Skin epidermis (tissue), 12 donors: ENCODE measurements around the gene MANSC4.

Experiments used
- H3K27ac ChIP-seq, 21 experiments: fragments of 200-600 bp; sonication (generic) in 11 of 21; one replicate each; pipeline ENCODE4 v1.5.0; 2020; ENCODE audit warnings: mild to moderate bottlenecking in 3 of 21, inconsistent platforms in 2 of 21, moderate library complexity in 2 of 21
- H3K4me3 ChIP-seq, 7 experiments: fragments of 200-600 bp; sonication (generic) in 2 of 7; one replicate each; pipeline ENCODE4 v1.5.0; 2020; ENCODE audit warnings: inconsistent platforms in 2 of 7, mild to moderate bottlenecking in 2 of 7, moderate library complexity in 1 of 7

The MANSC4 gene

DNA sequence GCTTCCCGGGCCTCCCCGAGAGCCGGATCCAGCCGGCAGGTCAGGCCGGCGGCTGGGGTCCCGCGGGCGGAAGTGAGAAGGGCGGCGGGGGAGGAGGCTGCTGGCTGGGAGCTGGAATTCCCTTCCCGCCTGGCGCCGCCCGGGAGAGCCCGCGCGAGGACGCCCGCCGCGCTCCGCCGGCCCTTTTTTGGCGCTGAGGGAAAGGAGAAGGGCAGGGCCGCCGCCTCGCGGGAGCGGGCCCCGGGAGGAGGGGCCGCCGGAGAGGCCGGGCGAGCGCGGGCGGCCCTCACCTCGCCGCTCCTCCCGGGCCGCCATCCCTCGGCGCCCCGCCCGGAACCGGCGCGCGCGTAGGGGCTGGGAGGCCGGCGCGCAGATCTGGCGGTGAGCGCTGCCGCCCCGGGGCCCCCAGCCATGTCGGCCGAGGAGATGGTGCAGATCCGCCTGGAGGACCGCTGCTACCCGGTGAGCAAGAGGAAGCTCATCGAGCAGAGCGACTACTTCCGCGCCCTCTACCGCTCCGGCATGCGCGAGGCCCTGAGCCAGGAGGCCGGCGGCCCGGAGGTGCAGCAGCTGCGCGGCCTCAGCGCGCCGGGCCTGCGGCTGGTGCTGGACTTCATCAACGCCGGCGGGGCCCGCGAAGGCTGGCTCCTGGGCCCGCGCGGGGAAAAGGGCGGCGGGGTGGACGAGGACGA lies at the start of gene MANSC4, which contains the start of gene KLHL42:
Gene MANSC4 (minus strand): TSS at position 317 of the 692 bp plus-strand sequence. CDS start 8,960 bp downstream, outside the sequence.
Gene KLHL42 (plus strand): TSS at position 314 of the 692 bp plus-strand sequence. CDS start 98 bp downstream, at position 412.
- Histone ChIP-seq H3K4me3 (peak within 1 kb of the TSS; percentile 63 to 89 (median 74)), H3K27ac (peak within 1 kb of the TSS; percentile 36 to 94 (median 87))

- Histone ChIP-seq H3K27ac (no peak overlapping the region), H3K4me3 (no peak overlapping the region)
Observed at GRCh38 chr12:27828196-27828595, 48.2 kb upstream of the MANSC4 start.

GRCh38 chr12:27826076-27826475 lies 46.0 kb upstream of the MANSC4 start:
- no peak overlapping the region for H3K4me3 ChIP-seq
- no peak overlapping the region for H3K27ac ChIP-seq

GRCh38 chr12:27824126-27824842 lies 44.2 kb upstream of the MANSC4 start:
- no peak overlapping the region for H3K27ac ChIP-seq
- H3K4me3 ChIP-seq, result no peak overlapping the region

DNA sequence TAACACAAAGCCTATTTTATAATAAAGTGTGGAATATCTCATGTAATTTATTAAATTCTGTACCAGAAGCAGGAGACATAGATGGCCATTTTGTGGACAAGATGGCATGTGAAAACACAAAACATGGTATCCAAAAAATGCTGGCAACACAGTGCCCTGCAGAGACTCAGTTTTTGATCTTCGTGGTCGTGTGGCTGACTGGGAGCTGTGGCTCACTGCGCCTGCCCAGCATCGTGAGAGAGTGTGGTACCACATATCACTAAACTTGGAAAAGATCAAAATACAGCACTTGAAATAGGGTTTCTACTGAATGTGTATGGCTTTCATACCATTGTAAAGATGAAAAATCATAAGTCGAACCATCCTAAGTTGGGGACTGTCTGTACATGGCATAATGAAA lies 43.0 kb upstream of the MANSC4 start:
- H3K4me3 ChIP-seq, result no peak overlapping the region

GRCh38 chr12:27822076-27822712 lies 42.2 kb upstream of the MANSC4 start:
- Histone ChIP-seq H3K27ac (peak overlapping the region in 8 of 21 experiments; percentile 21 to 72 (median 43)), H3K4me3 (peak overlapping the region in 1 of 7 experiments; percentile 16)

More for the DNA sequence above, 43.0 kb upstream of the MANSC4 start:
- H3K27ac ChIP-seq, result no peak overlapping the region

GRCh38 chr12:27821259-27821973 lies 41.4 kb upstream of the MANSC4 start:
- Histone ChIP-seq H3K27ac (peak overlapping the region in 9 of 21 experiments; percentile 14 to 72 (median 33)), H3K4me3 (no peak overlapping the region)

- Histone ChIP-seq H3K27ac (no peak overlapping the region), H3K4me3 (no peak overlapping the region)
Observed at GRCh38 chr12:27820564-27820963, 40.5 kb upstream of the MANSC4 start.

DNA sequence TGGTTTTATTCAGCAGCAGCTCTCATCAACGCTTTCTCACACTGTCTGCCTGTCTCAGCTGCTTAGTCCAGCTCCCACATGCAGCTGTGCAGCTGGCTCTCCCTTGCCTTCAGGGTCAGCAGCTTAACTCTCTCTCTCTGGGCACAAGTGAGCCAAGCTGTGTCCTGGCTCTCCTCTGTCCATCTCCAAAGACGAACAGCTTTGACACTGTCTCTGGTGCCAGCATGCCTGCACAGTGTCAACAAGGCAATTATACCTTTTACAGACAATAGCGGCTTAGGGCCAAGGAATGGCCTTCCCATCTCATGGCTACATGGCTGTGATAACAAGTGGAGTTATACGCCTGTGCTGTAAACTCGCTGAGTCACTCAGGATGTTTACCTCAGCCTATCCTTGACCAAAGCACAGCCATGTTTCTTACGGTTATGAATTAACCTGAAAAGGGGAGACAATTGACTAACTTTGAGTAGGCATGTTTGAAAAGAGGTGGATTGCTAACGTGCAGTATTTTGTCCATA lies 38.4 kb upstream of the MANSC4 start:
- Histone ChIP-seq H3K27ac (no peak overlapping the region), H3K4me3 (no peak overlapping the region)

DNA sequence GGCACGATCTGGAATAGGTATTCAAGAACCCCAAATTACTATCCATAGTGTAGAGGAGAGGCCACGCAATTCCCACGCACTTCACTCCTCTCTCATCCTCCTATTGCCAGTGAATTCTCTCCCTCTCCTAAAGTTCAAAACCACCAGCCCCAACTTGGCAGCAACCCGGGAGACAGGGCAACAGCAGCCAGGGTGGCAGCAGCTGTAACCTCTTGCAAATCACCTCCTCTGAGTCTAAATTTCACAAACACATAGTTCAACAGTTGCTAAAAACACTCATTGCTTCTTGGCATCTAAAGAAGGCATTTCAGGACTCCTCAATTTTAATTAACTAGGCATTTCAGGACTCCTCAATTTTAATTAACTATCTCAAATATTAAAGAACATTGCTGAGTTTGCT lies 37.7 kb upstream of the MANSC4 start:
- Histone ChIP-seq H3K4me3 (no peak overlapping the region), H3K27ac (no peak overlapping the region)

DNA sequence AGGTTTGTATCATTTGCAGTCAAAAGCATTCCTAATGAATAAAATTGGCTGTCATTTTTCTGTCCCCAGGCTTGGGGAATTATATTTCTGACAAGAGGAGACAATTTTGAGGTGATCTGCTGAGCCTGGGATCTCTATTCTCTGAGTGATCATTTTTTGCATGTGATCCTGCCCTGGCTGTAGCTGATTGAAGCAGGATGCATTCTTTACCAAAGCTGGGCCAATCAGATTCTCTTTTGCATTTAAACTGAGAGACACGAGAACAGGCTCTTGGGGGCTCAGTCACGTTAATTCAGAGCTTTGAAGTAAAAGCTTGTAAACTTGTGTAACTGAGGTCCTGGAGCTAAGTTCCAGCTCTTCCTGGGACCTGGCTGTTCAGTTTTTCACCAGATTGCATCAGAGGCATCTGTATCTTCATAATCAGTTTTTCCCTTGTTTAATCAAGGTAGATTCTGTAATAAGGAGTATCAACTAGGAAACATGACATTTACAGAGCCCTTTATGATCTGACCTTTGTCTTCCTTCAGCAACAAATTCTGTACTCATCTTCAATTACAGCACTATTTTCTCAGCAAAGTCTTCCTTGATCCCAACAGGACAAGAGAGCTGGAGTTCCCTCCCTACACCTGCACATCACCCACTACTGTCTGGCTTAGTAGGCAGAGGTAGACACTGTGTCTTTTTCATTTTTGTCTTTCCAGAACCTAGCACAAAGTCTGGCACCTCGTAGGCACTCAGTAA lies 35.0 kb upstream of the MANSC4 start:
- Histone ChIP-seq H3K4me3 (no peak overlapping the region), H3K27ac (no peak overlapping the region)

DNA sequence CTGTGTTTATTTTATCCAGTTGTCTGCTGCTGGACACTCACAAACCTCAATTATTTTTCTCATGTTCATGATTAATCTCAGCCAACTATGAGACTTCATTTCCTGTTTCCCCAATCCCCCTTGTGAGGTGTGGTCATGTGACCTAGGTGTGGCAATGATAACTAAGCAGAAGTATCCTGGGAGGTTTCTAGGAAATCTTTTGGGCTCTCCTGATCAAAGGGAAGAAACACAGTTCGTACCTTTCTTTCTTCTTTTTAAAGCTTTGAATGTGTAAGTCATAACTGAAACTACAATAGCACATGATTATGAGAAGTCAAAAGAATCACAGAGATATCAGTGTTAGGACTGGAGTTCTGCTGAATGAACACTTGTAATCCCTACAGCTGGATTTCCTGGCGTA lies 34.4 kb upstream of the MANSC4 start:
- H3K4me3 ChIP-seq, result no peak overlapping the region
- H3K27ac ChIP-seq, result no peak overlapping the region

DNA sequence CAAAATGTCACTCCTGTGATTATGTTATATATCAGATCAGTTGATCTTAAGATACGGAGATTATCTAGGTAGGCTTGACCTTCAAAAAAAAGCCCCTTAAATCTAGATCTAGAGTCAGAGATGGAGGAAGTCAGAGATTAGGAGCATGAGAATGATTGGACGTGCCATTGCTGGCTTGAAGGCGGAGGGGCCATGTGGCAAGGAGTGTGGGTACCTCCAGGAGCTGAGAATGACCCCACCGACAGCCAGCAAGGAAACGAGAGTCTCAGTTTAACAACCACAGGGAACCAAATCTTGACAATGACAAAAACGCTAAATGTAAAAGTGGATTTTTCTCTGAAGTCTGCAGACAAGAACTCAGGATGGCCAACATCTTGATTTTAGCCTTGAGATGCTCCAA lies 32.5 kb upstream of the MANSC4 start:
- Histone ChIP-seq H3K4me3 (no peak overlapping the region), H3K27ac (no peak overlapping the region)

DNA sequence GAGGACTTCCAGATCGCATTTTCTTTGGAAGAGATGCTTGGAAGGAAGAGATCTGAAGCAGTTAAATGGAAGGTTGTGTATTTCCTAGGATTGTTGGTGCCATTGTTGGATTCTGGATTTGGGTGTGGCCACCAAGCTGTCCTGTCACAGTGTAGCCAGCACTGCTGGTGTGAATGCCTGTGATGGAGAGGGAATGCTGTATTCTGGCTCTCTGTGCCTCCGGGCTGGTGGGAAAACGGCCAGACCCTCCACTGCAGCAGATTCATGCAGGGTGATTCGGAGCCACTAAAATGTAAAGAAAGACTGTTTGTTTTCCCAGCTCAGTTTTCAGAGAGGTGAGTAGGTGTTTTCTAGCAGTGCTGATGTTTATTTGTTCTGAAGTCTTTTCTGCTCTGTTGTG lies 30.7 kb upstream of the MANSC4 start:
- Histone ChIP-seq H3K4me3 (no peak overlapping the region), H3K27ac (no peak overlapping the region)

DNA sequence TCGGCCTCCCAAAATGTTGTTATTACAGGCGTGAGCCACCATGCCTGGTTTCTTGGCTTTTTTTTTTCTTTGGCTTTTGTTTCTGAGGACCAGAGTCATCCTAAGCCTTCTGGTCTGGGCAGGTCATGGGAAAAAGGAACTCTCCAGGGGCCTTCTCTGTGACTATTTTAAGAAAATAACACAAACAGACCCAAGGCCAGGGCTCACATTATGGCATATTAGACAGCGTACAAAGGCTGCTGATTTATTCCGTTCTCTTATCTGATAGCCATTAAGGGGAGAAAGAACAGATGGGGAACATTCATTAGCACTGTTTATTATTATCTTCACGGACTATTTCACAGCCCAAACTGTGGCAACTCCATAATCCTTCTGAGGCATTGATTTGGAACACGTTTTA lies 28.8 kb upstream of the MANSC4 start:
- Histone ChIP-seq H3K4me3 (no peak overlapping the region), H3K27ac (no peak overlapping the region)

DNA sequence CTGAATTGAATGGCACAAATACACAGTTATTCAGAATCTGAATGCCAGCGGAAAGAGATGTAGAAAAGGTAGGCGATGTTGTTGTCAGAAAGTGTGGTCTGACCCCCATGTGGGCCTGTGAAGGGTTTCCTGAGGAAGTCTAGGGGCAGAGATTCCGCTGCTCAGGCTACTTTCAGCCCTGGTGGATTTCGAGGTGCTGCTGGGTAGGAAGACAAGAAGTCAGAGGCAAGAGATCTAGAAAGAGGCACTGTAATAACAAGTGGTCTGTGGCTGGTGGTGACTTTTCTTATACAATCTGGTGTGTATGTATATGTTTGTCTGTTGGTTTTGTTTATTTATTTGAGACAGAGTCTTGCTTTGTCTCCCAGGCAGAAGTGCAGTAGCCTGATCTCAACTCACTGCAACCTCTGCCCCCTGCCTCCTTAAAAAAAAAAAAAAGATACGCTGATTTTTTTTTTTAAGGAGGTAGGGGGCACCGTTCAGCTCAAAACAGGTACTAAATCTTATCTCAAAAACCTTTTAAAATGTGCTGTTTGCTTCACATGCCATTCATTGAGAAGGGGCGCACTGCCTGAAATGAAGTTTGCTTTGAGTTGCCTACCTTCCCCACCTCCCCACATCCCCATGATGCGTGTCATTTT lies 27.1 kb upstream of the MANSC4 start:
- Histone ChIP-seq H3K4me3 (no peak overlapping the region), H3K27ac (no peak overlapping the region)

- Histone ChIP-seq H3K4me3 (no peak overlapping the region), H3K27ac (no peak overlapping the region)
Observed at GRCh38 chr12:27806259-27806658, 26.2 kb upstream of the MANSC4 start.

GRCh38 chr12:27805238-27805637 lies 25.2 kb upstream of the MANSC4 start:
- H3K27ac ChIP-seq, result no peak overlapping the region

GRCh38 chr12:27802936-27803335 lies 22.9 kb upstream of the MANSC4 start:
- no peak overlapping the region for H3K27ac ChIP-seq
- no peak overlapping the region for H3K4me3 ChIP-seq

More at GRCh38 chr12:27805238-27805637, 25.2 kb upstream of the MANSC4 start:
- H3K4me3 ChIP-seq, result no peak overlapping the region
